HG03097 (cell line): Measurements from ENCODE around the gene ARL8A.
"Not testable (repeated sequence)": the region's sequence is repeated elsewhere in the genome, so short reads cannot be mapped to it uniquely, and the experiment has no call there.

Experiments used
- ATAC-seq: cut with Tn5 transposase; IDR thresholded peaks from one replicate; pipeline ENCODE4 v1.9.1; 2021; ENCODE audit not compliant: unreplicated experiment, low FRiP score

The ARL8A gene

GRCh38 chr1:202144402-202145067 lies at the start of gene ARL8A:
Gene ARL8A (minus strand): TSS chr1:202144737. CDS start chr1:202144572, 165 bp downstream.
- ATAC-seq: peak; percentile 40

DNA sequence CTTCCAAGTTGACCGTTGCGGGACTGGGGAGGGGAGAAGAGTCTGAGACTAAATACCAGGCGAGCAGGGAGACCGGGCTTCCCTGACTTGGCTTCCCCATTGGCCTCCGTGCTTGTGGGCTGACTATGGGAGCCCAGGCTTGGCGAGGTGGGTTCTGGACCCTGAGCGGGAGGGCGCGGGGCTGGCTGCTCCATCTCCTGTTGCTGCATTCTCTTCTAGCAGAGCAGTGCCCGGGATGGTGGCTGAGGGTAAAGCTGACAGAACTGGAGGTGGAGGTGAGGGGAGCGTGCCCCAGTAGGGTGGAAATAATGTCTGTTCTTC lies 49.8 kb upstream of the ARL8A start:
- no peak for ATAC-seq

- no peak for ATAC-seq
Observed at GRCh38 chr1:202193614-202194327, 49.2 kb upstream of the ARL8A start, which contains the start of gene LGR6. Gene LGR6 (plus strand): TSS chr1:202193799. CDS start chr1:202193990, 191 bp downstream.

- no peak for ATAC-seq
Observed at GRCh38 chr1:202192770-202193613, 48.5 kb upstream of the ARL8A start.

DNA sequence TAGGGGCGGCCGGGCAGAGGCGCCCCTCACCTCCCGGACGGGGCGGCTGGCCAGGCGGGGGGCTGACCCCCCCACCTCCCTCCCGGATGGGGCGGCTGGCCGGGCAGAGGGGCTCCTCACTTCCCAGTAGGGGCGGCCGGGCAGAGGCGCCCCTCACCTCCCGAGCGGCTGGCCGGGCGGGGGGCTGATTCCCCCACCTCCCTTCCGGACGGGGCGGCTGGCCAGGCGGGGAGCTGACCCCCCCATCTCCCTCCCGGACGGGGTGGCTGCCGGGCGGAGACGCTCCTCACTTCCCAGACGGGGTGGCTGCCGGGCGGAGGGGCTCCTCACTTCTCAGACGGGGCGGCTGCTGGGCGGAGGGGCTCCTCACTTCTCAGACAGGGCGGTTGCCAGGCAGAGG lies 46.9 kb upstream of the ARL8A start:
- ATAC-seq: not testable (repeated sequence)

- no peak for ATAC-seq
Observed at GRCh38 chr1:202189918-202190715, 45.6 kb upstream of the ARL8A start.

GRCh38 chr1:202189001-202189790 lies 44.7 kb upstream of the ARL8A start:
- no peak for ATAC-seq

GRCh38 chr1:202187697-202188407 lies 43.3 kb upstream of the ARL8A start:
- no peak for ATAC-seq

DNA sequence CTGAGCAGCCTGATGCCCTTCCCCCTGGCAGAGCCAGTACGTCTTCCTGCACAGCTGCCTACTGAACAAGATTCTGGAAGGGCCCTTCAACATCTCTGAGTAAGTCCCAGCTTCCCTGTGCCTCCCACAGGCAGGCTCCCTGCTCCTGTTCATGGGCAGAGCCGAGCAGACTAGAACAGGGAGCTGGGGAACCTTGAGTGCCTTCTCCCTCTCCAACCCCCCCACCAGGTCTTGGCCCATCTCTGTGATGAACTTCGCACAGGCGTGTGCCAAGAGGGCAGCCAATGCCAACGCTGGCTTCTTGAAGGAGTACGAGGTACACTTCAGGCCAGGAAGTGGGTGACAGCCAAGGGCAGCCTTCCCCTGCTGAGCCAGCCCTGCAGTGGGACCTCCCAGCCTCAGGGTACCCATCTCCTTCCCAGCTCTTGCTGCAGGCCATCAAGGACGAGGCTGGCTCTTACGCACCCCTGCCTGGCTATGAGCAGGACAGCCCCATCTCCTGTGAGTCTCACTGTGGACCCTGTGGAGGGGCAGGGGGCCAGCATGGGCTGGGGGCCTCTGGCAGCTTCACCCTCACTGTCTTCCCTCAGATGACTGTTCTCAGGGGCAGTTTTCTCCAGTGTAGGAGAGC lies 42.6 kb upstream of the ARL8A start:
- ATAC-seq: no peak

DNA sequence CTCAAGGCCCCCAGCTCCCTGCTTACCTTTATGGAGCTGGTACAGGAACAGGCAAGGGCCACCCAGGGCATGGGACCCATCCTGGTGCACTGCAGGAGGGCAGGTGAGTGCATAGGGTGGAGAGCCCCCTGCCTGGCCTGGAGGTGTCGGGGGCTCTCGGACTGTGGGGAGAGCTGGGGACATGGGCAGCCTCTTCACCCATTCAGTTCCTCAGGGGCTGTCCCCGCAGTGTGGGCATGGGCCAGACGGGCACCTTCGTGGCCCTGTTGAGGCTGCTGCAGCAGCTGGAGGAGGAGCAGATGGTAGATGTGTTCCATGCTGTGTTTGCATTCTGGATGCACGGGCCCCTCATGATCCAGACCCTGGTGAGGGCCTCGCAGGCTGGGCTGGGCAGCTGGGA lies 41.8 kb upstream of the ARL8A start:
- ATAC-seq: no peak

DNA sequence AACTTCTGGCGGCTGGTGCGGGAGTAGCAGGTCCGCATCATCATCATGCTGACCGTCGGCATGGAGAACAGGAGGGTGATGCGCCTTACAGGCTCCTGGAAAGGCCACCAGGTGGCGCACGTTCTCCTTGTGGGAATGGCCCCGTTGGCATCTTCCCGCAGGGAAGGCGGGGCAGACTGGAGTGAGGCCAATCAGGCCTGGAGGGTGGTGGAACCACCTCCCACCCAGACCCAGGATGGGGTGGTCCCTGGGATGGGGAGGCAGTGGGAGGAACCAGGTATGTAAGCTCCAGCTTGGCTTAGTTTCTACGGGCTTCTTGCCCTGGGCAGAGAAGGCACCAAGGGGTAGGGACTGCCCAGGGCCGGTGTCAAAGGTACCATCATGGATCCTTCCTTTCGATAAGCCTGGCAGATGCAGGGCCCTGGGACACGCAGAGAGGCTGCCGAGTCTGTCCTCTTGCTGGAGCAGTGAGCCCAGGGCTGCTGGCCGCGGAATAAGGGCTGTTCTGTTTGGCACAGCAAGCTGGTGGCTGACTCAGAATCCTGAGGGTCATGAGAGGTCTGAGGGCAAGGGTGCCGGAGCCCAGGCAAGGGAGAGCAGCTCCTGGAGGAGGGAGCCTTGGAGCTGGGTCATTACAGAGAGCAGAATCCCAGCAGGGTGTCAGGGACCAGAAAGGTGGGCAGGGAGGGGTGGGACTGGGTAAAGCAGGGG lies 40.4 kb upstream of the ARL8A start:
- ATAC-seq: no peak

DNA sequence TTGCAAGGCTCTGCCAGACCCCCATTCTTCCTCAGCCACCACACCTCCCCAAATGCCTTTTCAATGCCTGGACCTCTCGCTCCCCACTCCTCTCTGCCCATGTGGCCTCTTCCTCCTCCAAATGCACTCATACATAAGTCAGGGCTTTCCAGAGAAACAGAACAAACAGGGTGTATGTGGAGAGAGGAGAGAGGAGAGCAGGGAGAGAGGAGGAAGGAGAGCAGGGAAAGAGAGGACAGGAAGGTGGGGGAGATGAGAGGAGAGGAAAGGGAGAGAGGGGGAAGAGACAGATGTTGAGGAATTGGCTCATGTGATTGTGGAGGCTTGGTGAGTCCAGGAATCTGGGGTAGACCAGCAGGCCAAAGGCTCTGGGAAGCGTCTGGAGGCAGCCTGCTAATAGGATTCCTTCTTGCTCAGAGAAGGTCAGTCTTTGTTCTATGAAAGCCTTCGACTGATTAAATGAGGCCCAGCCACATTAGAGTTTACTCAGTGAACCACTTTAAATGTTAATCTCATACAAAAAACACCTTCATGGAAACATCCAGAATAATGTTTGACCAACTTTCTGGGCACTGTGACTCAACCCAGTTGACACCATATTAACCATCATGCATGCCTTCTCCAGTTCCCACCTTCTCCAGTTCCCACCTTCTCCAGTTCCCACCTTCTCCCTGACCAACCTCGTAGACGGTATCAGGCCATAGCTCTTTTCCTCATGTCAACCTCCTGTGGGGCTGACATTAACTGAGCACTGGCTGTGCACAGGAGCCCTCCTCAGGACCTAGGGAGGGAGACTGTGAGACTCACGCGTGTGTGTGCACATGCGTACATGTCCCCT lies 37.7 kb upstream of the ARL8A start:
- ATAC-seq: no peak

GRCh38 chr1:202181586-202181985 lies 37.0 kb upstream of the ARL8A start:
- no peak for ATAC-seq

DNA sequence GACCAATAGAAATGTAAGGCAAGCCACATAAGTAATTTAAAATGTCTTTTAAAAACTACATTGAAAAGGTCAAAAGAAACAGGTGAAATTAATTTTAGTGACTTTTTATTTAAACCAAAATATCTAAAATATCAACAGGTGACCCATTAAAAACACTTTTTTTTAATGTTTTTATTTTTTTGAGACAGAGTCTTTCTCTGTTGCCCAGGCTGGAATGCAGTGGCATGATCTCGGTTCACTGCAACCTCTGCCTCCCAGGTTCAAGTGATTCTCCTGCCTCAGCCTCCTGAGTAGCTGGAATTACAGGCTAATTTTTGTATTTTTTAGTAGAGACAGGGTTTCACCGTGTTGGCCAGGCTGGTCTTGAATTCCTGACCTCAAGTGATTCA lies 36.2 kb upstream of the ARL8A start:
- not testable (repeated sequence) for ATAC-seq

GRCh38 chr1:202179828-202180750 lies 35.6 kb upstream of the ARL8A start:
- no peak for ATAC-seq
